Measurements from ENCODE around the gene CUX1.
"Not testable (repeated sequence)": the region's sequence is repeated elsewhere in the genome, so short reads cannot be mapped to it uniquely, and the experiment has no call there.

Gene CUX1

GRCh38 chr7:102115931-102116330 lies 298.5 kb downstream of the CUX1 start:
- DNase-seq = no peak

GRCh38 chr7:102117743-102118142 lies 300.3 kb downstream of the CUX1 start:
- DNase-seq = no peak

DNA sequence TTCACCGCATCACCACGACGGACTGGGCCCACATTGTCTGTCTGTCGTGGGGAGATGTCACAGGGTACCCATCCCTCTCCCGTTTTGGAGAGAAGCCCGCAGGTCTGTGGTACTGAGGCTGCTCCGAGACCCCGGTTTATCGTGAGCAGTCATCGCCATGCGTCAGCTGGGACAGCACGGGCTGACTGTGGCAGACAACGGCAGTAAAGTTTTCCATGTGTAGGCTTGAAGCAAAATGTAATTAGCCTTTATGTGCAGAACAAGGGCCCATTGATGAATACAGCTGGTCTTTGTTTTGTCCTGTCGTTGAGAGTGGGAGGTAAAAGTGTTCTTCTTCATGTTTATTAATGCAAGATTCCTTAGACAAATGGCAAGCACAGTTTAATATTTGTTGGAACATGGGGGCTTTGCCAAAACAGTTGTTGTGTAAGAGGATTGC lies 301.8 kb downstream of the CUX1 start:
- no peak for DNase-seq

- no peak for DNase-seq
Observed at GRCh38 chr7:102119925-102120324, 302.5 kb downstream of the CUX1 start.

DNA sequence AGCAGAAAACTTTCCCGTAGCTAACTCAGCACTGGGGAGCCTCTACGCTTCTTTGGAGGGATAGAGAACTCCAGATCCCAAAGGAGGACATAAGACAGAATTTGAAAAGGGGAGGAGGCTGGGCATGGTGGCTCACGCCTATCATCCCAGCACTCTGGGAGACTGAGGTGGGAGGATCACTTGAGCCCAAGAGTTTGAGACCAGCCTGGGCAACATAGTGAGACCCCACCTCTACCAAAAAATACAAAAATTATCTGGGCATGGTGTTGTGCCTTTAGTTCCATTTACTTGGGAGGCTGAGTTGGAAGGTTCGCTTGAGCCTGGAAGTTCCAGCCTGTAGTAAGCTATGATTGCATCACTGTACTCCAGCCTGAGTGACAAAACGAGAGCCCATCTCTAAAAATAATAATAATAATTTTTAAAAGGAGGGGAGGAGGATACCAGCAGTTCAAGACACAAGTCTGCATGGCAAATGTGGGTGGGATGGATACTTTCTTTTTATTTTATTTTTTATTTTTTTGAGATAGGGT lies 303.3 kb downstream of the CUX1 start:
- no peak for DNase-seq

DNA sequence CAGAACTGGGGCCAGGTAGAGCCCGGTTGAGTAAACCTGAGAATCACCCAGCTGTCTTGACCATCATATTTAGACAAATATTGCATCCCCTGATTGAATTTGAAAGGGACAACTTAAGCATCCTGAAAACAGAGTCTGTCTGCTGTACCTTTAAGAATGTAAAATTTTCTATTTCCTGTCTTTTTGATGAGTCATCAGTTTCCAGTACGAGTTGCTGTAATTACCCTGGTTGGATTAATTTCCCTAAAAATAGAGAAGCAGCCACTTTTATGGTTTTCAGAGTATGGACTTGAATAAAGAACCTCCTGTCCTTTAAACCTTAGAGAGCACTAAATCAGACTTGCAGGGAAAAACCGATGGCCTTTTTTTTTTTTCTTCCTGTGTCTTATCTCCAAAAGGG lies 304.6 kb downstream of the CUX1 start:
- DNase-seq = no peak

- no peak for DNase-seq
Observed at GRCh38 chr7:102125127-102125596, 307.7 kb downstream of the CUX1 start.

DNA sequence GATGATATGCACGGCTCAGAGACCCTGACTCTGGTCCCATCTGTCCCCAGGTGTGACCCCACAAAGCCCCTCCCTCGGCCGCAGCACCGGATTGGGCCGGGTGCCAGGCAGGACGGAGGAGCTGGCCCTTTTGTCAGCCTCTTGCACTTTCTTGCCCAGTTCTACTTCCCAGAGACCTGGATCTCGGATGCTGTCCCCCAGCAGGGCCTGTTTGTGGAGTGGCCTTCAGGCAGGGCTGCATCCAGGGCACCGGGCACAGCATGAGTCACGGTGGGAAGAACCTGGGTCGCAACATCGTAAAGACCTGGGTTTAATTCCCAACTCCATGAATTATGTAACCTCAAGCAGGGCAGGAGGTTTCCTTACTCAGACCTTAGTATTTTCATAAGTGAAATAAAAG lies 310.9 kb downstream of the CUX1 start:
- no peak for DNase-seq

DNA sequence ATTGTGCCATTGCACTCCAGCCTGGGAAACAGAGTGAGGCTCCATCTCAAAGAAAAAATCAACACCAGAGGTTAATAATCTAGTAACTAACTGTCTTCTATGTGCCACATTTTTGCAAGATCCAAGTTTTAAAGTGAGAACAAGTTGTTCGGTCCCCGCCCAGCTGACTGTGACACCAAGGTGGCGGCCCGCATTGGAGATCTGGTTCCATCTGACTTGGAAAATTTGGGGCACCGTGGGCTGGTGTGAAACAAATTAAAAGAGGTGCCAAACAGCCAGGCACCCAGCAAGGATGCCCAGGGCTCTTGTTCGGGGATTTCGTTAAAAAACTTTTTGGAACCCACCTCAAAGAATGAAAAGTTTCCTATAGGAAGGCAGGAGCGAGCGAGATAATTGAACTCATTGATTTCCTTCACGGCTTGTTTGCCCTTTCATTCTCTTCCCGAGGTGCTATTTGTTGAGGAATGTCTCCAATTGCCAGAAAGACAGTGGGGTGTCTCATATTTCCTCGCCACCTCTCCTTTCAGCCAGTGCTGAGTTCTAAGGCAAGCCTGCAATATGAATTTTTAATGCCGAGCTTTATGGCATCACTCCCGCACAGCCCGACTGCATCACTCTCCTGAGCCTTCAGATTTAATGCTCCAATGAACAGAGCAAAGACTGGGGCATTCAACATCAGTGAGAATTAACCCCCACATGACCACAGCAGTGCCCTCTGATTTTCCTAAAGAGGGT lies 312.4 kb downstream of the CUX1 start:
- no peak for DNase-seq

DNA sequence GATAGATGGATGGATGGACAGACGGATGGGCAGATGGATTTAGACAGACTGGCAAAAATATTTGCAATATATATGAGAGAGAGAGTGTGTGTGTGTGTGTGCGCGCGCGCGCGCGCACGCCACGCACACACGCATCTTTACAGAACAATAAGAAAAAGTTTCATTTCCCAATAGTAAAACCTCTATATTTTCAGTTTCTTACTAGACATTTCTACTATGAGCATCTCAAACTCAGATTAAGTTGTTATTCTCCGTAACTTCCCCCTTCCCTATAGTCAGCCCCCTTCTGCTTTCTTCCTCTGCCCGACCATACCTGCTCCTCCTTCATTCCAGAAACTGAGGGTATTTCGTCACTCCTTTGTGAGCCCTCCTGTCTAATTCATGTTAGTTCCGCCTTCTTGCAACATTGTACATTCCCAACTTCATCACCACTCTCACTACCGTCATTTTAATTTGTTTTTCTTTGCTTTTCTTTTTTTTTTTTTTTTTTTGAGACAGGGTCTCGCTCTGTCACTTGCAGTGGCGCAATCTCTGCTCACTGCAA lies 314.9 kb downstream of the CUX1 start:
- DNase-seq = no peak

- no peak for DNase-seq
Observed at GRCh38 chr7:102138676-102139075, 321.2 kb downstream of the CUX1 start.

GRCh38 chr7:102140952-102141370 lies 323.5 kb downstream of the CUX1 start:
- DNase-seq = no peak

- DNase-seq = not testable (repeated sequence)
Observed at GRCh38 chr7:102142433-102142832, 325.0 kb downstream of the CUX1 start.

DNA sequence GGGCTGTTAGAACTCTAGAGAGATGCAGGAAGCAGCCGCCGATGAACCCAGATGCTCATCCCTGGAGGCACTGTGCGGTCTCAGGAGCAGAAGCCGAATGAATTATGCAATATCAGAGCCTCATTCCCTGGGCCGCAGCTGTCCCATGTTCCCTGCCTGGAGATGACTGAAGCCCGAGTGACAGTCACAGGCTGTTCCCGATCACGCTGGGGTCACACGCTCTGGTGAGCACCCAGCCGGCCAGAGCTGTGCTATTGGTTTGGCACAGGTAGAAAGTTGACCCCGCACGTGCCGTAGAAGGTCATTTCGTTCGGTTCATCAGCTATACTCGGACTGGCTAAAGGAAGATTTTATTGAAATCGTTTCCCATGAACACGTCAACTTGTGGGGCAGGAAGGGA lies 328.7 kb downstream of the CUX1 start:
- no peak for DNase-seq

- no peak for DNase-seq
Observed at GRCh38 chr7:102147008-102147407, 329.6 kb downstream of the CUX1 start.

- DNase-seq = no peak
Observed at GRCh38 chr7:102148799-102149198, 331.4 kb downstream of the CUX1 start.

DNA sequence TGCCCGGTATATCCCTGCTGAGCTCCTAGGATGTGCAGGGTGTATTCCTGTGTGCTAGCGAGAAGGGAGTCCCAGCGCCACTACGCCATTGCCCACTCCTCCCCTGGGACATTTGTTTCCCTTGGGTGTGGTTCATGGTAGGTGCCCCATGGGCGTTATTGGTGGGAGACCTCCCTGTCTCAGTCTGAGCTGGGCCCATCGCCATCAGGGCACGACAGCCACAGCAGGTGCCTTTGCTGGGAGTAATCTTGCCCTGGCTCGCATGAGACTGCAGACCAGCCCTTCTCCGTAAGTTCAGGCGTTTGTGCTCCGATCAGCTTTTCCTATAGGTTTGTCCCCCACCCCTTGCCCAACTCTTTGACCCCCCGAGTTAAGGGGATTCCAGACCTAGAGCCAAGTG lies 332.0 kb downstream of the CUX1 start:
- no peak for DNase-seq

GRCh38 chr7:102150266-102150665 lies 332.8 kb downstream of the CUX1 start:
- DNase-seq = no peak

DNA sequence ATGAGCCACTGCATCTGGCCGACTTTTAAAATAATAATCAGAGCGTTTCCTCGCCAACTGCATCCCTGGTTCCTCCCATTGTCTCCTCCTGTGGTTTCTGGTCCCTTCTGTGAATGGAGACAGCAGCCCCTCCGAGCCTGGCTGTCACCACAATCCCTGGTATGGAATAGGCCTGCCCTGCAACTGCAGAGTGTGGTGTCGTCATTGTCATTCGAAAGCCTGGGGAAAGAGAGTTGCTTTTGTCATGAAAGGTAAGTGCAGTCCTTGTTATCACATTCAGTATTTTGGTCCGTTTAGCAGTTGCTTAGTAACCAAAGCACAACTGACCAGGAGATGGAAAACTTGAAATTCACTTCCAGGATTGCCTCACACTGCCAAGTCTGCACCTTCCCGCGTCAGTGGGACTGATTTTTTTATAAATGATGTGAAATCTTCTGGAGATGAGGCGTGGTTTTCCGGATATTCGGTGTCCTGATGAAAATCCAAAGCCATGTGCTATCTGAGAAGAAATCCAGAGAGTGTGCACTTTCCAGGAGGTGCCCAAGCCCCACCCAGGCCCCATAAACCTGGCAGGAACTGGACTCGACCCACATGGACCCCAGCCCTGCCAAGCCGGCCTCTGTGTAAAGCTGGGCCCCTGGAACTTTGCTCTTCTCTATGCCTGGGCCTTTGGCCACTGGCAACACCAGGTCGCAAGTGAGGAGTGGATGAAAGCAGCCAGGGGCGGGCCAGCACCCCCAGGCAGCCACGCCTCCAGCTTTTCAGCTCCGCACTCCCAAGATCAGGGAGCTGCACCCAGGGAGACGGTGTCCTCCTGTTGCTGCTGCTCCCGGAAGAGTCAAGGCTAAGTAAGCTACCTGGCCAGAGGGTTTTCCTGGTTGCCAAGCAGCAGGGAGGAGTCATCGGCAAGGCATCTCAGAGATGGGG lies 335.5 kb downstream of the CUX1 start:
- DNase-seq = no peak

- DNase-seq = no peak
Observed at GRCh38 chr7:102153599-102153946, 336.1 kb downstream of the CUX1 start.

GRCh38 chr7:102154425-102154824 lies 337.0 kb downstream of the CUX1 start:
- DNase-seq = no peak

GRCh38 chr7:102155821-102156441 lies 338.5 kb downstream of the CUX1 start:
- no peak for DNase-seq

- no peak for DNase-seq
Observed at GRCh38 chr7:102156867-102157266, 339.4 kb downstream of the CUX1 start.
